GM12878 (cell line): ENCODE results near the gene ALKBH2. TPM values are rescaled to one million over a fixed set of nuclear protein-coding genes. Genes with fewer than 3 reads are reported as not detected.
A peak's percentile ranks its signal among the peaks of the same experiment; 100 is the strongest.

ENCODE experiments used
- ATAC-seq: fragments of 200-7000 bp; cut with Tn5 transposase; 3 replicates; pipeline ENCODE4 v1.9.1; 2020; ENCODE audit warnings: mild to moderate bottlenecking, moderate library complexity
- Bru-seq: library from RNA; stranded (reverse); fragments of 400-500 nt; gene quantifications from one replicate; lab custom pipeline; 2021; lab: Mats Ljungman, UMichigan
- BruChase-seq, 2 experiments: library from RNA; stranded (reverse); fragments of 400-500 nt; gene quantifications; one replicate each; lab custom pipeline; 2021; lab: Mats Ljungman, UMichigan
- BruUV-seq: library from RNA; stranded (reverse); fragments of 400-500 nt; replicated peaks from 2 replicates; lab custom pipeline; 2021; lab: Mats Ljungman, UMichigan
- CTCF ChIA-PET: fragments of 300-600 bp; sonication (Branson Sonifier 250); formaldehyde crosslinking; extraction: SDS; loops from one replicate; lab custom pipeline; 2021; ENCODE audit warnings: inconsistent platforms; lab: Yijun Ruan, JAX
- POLR2A ChIA-PET: fragments of 350-600 bp; formaldehyde crosslinking; extraction: SDS; loops from one replicate; lab custom pipeline; 2021; ENCODE audit warnings: inconsistent platforms; lab: Charles Lee
- RAD21 ChIA-PET: fragments of 300-600 bp; sonication (Branson Sonifier 250); formaldehyde crosslinking; loops from one replicate; lab custom pipeline; 2023; ENCODE audit warnings: antibody characterized with exemption; ENCODE audit not compliant: unreplicated experiment; lab: Charles Lee
- SMC1A ChIA-PET: fragments of 300-600 bp; sonication (Branson Sonifier 250); formaldehyde crosslinking; loops from one replicate; lab custom pipeline; 2023; ENCODE audit not compliant: unreplicated experiment, uncharacterized antibody; lab: Charles Lee
- DNase-seq: peaks from one replicate; pipeline ENCODE4 v3.0.0-alpha.2; 2011; ENCODE audit warnings: low read depth, low spot score
- FAIRE-seq: peaks from 3 replicates; lab custom pipeline; 2011; peaks lifted over from hg19 to GRCh38; lab: Jason Lieb, UNC
- H2AFZ ChIP-seq: 2 replicates; pipeline ENCODE4 v1.6.0; 2011; ENCODE audit warnings: low read depth, low read length, control low read depth; ENCODE audit not compliant: control insufficient read depth
- H3K27ac ChIP-seq: 2 replicates; pipeline ENCODE4 v1.5.1; 2011; ENCODE audit warnings: control low read depth; ENCODE audit not compliant: control insufficient read depth, insufficient read depth
- H3K27me3 ChIP-seq, 2 experiments: replicated peaks in 1 of 2; 2 replicates each; pipeline versions ENCODE4 v1.6.0 to v1.6.1; 2011; ENCODE audit warnings: low read length in 1 of 2; ENCODE audit not compliant: control insufficient read depth in 2 of 2, insufficient read depth in 2 of 2
- H3K36me3 ChIP-seq, 2 experiments: 2 replicates each; pipeline ENCODE4 v1.5.1; 2011; ENCODE audit warnings: low read length in 1 of 2; ENCODE audit not compliant: control insufficient read depth in 2 of 2, insufficient read depth in 2 of 2
- H3K4me1 ChIP-seq: 2 replicates; pipeline ENCODE4 v1.6.1; 2011; ENCODE audit warnings: mild to moderate bottlenecking, low read length, moderate library complexity, mixed read lengths; ENCODE audit not compliant: control insufficient read depth, insufficient read depth
- H3K4me2 ChIP-seq: 2 replicates; pipeline ENCODE4 v1.6.0; 2011; ENCODE audit warnings: control low read depth; ENCODE audit not compliant: control insufficient read depth, insufficient read depth
- H3K4me3 ChIP-seq: fragments of 200-600 bp; sonication (generic); 2 replicates; pipeline ENCODE4 v1.5.1; 2016
- H3K79me2 ChIP-seq: 2 replicates; pipeline ENCODE4 v1.6.0; 2011; ENCODE audit warnings: low read length; ENCODE audit not compliant: control insufficient read depth, insufficient read depth
- H3K9ac ChIP-seq: 2 replicates; pipeline ENCODE4 v1.8.0; 2011; ENCODE audit warnings: low read length, control low read depth, mixed read lengths; ENCODE audit not compliant: control insufficient read depth, insufficient read depth
- H3K9me3 ChIP-seq: replicated peaks from 3 replicates; pipeline ENCODE4 v1.5.1; 2011; ENCODE audit warnings: mild to moderate bottlenecking, low read length; ENCODE audit not compliant: control insufficient read depth, insufficient read depth
- H4K20me1 ChIP-seq: 2 replicates; pipeline ENCODE4 v1.6.0; 2011; ENCODE audit not compliant: control insufficient read depth, insufficient read depth
- IKZF1 ChIP-seq: fragments of 450-650 bp; conservative IDR thresholded peaks from 2 replicates; pipeline ENCODE4 v1.6.1; 2017; ENCODE audit warnings: antibody characterized with exemption, mild to moderate bottlenecking
- PAX5 ChIP-seq: IDR thresholded peaks from 2 replicates; pipeline ENCODE4 v1.6.1; 2011; ENCODE audit warnings: low read depth, low read length, borderline replicate concordance
- POLR2A ChIP-seq: IDR thresholded peaks from 2 replicates; pipeline ENCODE4 v1.6.1; 2011; ENCODE audit warnings: low read depth, mild to moderate bottlenecking, low read length
- YY1 ChIP-seq: IDR thresholded peaks from 2 replicates; pipeline ENCODE4 v1.6.1; 2011; ENCODE audit warnings: low read depth, mild to moderate bottlenecking, low read length
- ZNF207 ChIP-seq: fragments of 450-650 bp; IDR thresholded peaks from 2 replicates; pipeline ENCODE4 v1.6.1; 2014; ENCODE audit warnings: antibody characterized with exemption, mild to moderate bottlenecking, borderline replicate concordance
- WGBS: methylation state at CpG from one replicate; pipeline ENCODE4 v1.1.6; 2016; ENCODE audit warnings: low lambda C conversion rate; ENCODE audit not compliant: insufficient replicate concordance, insufficient coverage; ENCODE audit errors: missing lambda C conversion rate; 5-methylcytosine and 5-hydroxymethylcytosine counted together
- in situ Hi-C: fragments of 300-500 bp; cut with MboI; formaldehyde crosslinking; loops from 9 replicates; pipeline ENCODE4 v1.14.3; 2018; ENCODE audit warnings: mixed read lengths
- intact Hi-C: fragments of 100-400 bp; cut with micrococcal nuclease; formaldehyde crosslinking; loops from one replicate; pipeline ENCODE4 v1.14.2; 2022; ENCODE audit not compliant: unreplicated experiment
- long read RNA-seq, 2 experiments: library from polyadenylated mRNA; unstranded; transcript quantifications; one replicate each; pipeline ENCODE4 v2.0.0, GENCODE V29; 2019 to 2020
- polyA minus RNA-seq, 3 experiments: library from RNA; depleted of rRNA, polyadenylated mRNA; stranded (reverse); fragments of >200 nt; gene quantifications; 2 replicates each; pipeline ENCODE4 v1.2.3, GENCODE V29; 2011
- polyA plus RNA-seq, 11 experiments: library from polyadenylated mRNA; depleted of rRNA in 4 of 11; unstranded in 6 of 11; stranded (reverse) in 5 of 11; fragments of >200 nt; fragmentation: Nextera tagmentation in 4 of 11; fragmentation: Illumina TruSeq in 1 of 11; extraction: Ambion mirVana in 4 of 11; extraction: Trizol in 1 of 11; gene quantifications; 1 replicate in 1 of 11; 2 replicates in 10 of 11; pipeline versions ENCODE4 v1.2.1 to v1.2.3, GENCODE V29; 2011 to 2016; ENCODE audit warnings: inconsistent platforms in 2 of 11, missing spikeins in 2 of 11, low read depth in 1 of 11
- total RNA-seq, 4 experiments: library from RNA; depleted of rRNA in 3 of 4; stranded (reverse); fragments of >200 nt in 3 of 4; fragmentation: Illumina TruSeq in 1 of 4; extraction: Trizol in 1 of 4; gene quantifications; 2 replicates each; pipeline versions ENCODE4 v1.2.1 to v1.2.3, GENCODE V29; 2013 to 2021
- TF ChIP-seq, protein P1 (sequence below), 3 experiments: IDR thresholded peaks in 2 of 3; conservative IDR thresholded peaks in 1 of 3; 2 replicates each; pipeline ENCODE4 v1.5.1; 2011; ENCODE audit warnings: low read depth in 3 of 3, low read length in 3 of 3, mild to moderate bottlenecking in 3 of 3, control low read depth in 2 of 3, moderate library complexity in 2 of 3, inconsistent platforms in 1 of 3, mixed read lengths in 1 of 3; ENCODE audit not compliant: control insufficient read depth in 2 of 3, insufficient read depth in 1 of 3; ENCODE audit errors: extremely low read depth in 1 of 3
- TF ChIP-seq, protein P2 (sequence below): fragments of 450-650 bp; IDR thresholded peaks from 2 replicates; pipeline ENCODE4 v1.6.1; 2016; ENCODE audit warnings: mild to moderate bottlenecking

ALKBH2 gene
- total RNA-seq (2013; cell fraction: nucleolus; rRNA removed): 20.2 and 20.4 TPM in 2 replicates
- total RNA-seq (2014; rRNA removed) (40.3 and 40.4 TPM in 2 replicates), total RNA-seq (2014; rRNA removed; fragmentation: Illumina TruSeq; extraction: Trizol) (29.3 and 30.7 TPM in 2 replicates), total RNA-seq (2021) (26.4 and 28.9 TPM in 2 replicates), polyA plus RNA-seq (2011; rRNA removed) (23.8 and 37.0 TPM in 2 replicates), polyA plus RNA-seq (2014; fragmentation: Illumina TruSeq; extraction: Trizol) (21.7 and 30.7 TPM in 2 replicates), polyA plus RNA-seq (2014; fragmentation: Nextera tagmentation; extraction: Ambion mirVana) (1 to 10 TPM; 5.6 to 8.8 TPM), polyA plus RNA-seq (2014; rRNA removed) (31.7 and 33.4 TPM in 2 replicates), polyA plus RNA-seq (2016; fragmentation: Nextera tagmentation; extraction: Ambion mirVana) (10 to 100 TPM; 32.8 to 36.7 TPM), polyA minus RNA-seq (2011; rRNA and poly(A)+ RNA removed) (12.7 and 16.7 TPM in 2 replicates), Bru-seq, nascent RNA (percentile 74 among the genes with signal in this experiment), BruChase-seq, experiment 1, labeled RNA remaining after a 6-hour chase (percentile 61 among the genes with signal in this experiment), BruChase-seq, experiment 2, labeled RNA remaining after a 2-hour chase (percentile 71 among the genes with signal in this experiment)
- polyA plus RNA-seq (2011; ENCODE audit: low read depth): 22.2 TPM
- polyA plus RNA-seq (2011; cell fraction: cytosol; rRNA removed): 35.2 and 38.2 TPM in 2 replicates
- 28.9 and 35.6 TPM in 2 replicates for polyA plus RNA-seq (2011; cell fraction: nucleus; rRNA removed)
- polyA plus RNA-seq (2012): 21.3 and 21.8 TPM in 2 replicates
- polyA minus RNA-seq (2011; cell fraction: cytosol; rRNA and poly(A)+ RNA removed): 6.7 and 14.0 TPM in 2 replicates
- polyA minus RNA-seq (2011; cell fraction: nucleus; rRNA and poly(A)+ RNA removed): 14.7 and 22.2 TPM in 2 replicates
- long read RNA-seq, experiment 1, transcript ALKBH2-202 (4 exons, 1,159 nt): major isoform, 10 of 37 reads
- long read RNA-seq, experiment 1, transcript ALKBH2-201 (4 exons, 1,030 nt): minor isoform, 8 of 37 reads
- long read RNA-seq, experiment 1, partial matches to known transcripts: 2 of 37 reads
- long read RNA-seq, experiment 1, other reads (novel, unspliced or antisense): 16 of 37 reads
- long read RNA-seq, experiment 2, transcript ALKBH2-201 (4 exons, 1,030 nt): minor isoform, 10 of 110 reads
- long read RNA-seq, experiment 2, transcript ALKBH2-203 (2 exons, 574 nt): minor isoform, 10 of 110 reads
- long read RNA-seq, experiment 2, transcript ALKBH2-202 (4 exons, 1,159 nt): major isoform, 43 of 110 reads
- long read RNA-seq, experiment 2, partial matches to known transcripts: 11 of 110 reads
- long read RNA-seq, experiment 2, other reads (novel, unspliced or antisense): 33 of 110 reads

DNA sequence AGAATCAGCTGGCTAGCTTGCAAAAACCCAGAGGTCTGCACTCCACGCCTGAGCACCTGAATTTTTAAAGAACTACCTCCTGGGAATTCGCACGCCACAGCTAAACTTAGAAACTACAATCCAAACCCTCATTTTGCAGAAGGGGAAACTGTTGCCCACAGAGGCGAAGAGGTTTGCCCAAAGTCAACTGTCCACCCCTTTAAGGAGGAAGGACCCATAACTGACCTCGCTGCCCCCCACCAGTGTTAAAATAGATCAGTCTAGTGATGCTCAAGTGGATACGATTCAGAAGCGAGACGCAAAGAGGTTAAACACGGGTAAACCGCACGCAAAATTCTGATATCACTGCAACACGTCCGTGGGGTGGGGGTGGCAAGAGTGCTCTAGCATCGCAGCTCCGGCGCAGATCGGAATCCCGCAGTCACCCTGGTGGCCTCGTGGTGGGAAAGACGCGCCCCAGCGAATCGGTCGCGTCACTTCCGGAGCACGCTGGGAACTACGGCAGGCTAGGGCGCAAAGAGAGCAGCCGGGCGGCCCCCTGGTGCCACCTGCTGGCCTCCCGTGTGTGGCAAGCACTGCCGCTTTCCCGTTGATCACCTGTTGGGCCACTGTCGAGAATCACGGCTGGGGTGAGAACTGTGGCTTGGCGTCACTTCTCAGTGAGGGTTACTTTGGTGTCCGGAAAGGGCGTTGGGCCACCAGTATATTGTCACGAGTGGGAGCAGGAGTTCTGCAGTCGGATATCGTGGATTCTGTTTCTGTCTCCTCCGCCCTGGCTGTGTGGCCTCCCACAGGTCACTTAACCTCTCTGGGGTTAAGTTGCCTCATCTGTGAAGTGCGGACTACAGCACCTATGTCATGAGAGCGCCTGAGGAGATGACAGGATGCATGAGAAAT is at the start of gene ALKBH2:
TSS of gene ALKBH2 (minus strand) at position 451 of the 897 bp plus-strand sequence. CDS start 686 bp downstream, outside the sequence.
- FAIRE-seq (peak; percentile 99), DNase-seq (peak; percentile 72), ATAC-seq (peak; percentile 73)
- ChIA-PET RAD21 (interaction anchor here (0.7 to 1.9 kb wide), 12 partner anchors 9 to 578 kb away, joined by 3 to 8 read pairs (median 3); partner anchors contain the start of genes FICD and SSH1), CTCF (interaction anchor here (0.6 to 4.3 kb wide), 23 partner anchors 8 to 1030 kb away, joined by 3 to 33 read pairs (median 3); partner anchors contain the start of genes ISCU and USP30), POLR2A (interaction anchor here (1.0 to 1.4 kb wide), 3 partner anchors 39 to 429 kb away, joined by 3 to 5 read pairs (median 3); no protein-coding TSS in a partner anchor), SMC1A (interaction anchor here (0.7 to 3.4 kb wide), 13 partner anchors 39 to 1175 kb away, joined by 3 to 15 read pairs (median 3); partner anchors contain the start of gene USP30)
- Histone ChIP-seq H3K79me2 (peaks cover 26% of the 10 kb centered on the region), H3K27ac (peak within 1 kb of the TSS; percentile 77), H3K9me3 (no peaks in the 10 kb centered on the region), H3K4me2 (peak within 1 kb of the TSS; percentile 90), H3K4me3 (peak within 1 kb of the TSS; percentile 77), H4K20me1 (no peaks in the 10 kb centered on the region), H3K27me3 (no peaks in the 10 kb centered on the region), H3K9ac (peak within 1 kb of the TSS; percentile 78), H3K4me1 (peaks cover 7% of the 10 kb centered on the region), H3K36me3 (peaks cover 5 to 6% of the 10 kb centered on the region in 2 experiments; a peak in 3 of 4 replicates), H2AFZ (peak within 1 kb of the TSS; percentile 98)
- in situ Hi-C loops (loop anchor here (5.0 to 10.0 kb wide), 5 partner anchors 206 to 526 kb away; partner anchors contain the start of gene SELPLG), intact Hi-C loops (loop anchor here (1.0 to 10.0 kb wide), 8 partner anchors 38 to 522 kb away; partner anchors contain the start of gene SELPLG)
- BruUV-seq: TSS peak; percentile 90
- WGBS: 2% methylated on average over 44 of the region's 45 CpGs
- TF ChIP-seq, protein P1, sequence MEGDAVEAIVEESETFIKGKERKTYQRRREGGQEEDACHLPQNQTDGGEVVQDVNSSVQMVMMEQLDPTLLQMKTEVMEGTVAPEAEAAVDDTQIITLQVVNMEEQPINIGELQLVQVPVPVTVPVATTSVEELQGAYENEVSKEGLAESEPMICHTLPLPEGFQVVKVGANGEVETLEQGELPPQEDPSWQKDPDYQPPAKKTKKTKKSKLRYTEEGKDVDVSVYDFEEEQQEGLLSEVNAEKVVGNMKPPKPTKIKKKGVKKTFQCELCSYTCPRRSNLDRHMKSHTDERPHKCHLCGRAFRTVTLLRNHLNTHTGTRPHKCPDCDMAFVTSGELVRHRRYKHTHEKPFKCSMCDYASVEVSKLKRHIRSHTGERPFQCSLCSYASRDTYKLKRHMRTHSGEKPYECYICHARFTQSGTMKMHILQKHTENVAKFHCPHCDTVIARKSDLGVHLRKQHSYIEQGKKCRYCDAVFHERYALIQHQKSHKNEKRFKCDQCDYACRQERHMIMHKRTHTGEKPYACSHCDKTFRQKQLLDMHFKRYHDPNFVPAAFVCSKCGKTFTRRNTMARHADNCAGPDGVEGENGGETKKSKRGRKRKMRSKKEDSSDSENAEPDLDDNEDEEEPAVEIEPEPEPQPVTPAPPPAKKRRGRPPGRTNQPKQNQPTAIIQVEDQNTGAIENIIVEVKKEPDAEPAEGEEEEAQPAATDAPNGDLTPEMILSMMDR (IDR thresholded peaks at IDR 0.05 in 2 of 3, conservative IDR thresholded peaks at IDR 0.05 in 1 of 3; ENCODE audit: control insufficient read depth in 2 of 3, extremely low read depth in 1 of 3, insufficient read depth in 1 of 3, low read depth in 3 of 3, low read length in 3 of 3): peak; percentile 98 to 99 (median 98); a peak in 5 of 6 replicates
- TF ChIP-seq, protein P2, sequence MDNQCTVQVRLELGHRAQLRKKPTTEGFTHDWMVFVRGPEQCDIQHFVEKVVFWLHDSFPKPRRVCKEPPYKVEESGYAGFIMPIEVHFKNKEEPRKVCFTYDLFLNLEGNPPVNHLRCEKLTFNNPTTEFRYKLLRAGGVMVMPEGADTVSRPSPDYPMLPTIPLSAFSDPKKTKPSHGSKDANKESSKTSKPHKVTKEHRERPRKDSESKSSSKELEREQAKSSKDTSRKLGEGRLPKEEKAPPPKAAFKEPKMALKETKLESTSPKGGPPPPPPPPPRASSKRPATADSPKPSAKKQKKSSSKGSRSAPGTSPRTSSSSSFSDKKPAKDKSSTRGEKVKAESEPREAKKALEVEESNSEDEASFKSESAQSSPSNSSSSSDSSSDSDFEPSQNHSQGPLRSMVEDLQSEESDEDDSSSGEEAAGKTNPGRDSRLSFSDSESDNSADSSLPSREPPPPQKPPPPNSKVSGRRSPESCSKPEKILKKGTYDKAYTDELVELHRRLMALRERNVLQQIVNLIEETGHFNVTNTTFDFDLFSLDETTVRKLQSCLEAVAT: peak; percentile 65
- TF ChIP-seq POLR2A (peak; percentile 97), IKZF1 (peak; percentile 82), ZNF207 (peak; percentile 90), PAX5 (peak; percentile 85; the same call in 1 of the 2 replicates), YY1 (peak; percentile 79)
